B cell (primary cell): ENCODE data around the gene MYL10. TPM values are rescaled to one million over a fixed set of nuclear protein-coding genes. Genes with fewer than 3 reads are reported as not detected.

Experiments used
- ATAC-seq: fragments of 200-7000 bp; cut with Tn5 transposase; one replicate; pipeline ENCODE4 v1.10.0; 2021; ENCODE audit warnings: low read depth, mild to moderate bottlenecking, moderate number of reproducible peaks, moderate library complexity
- CTCF ChIA-PET: fragments of 350-600 bp; sonication (Branson Sonifier 250); formaldehyde crosslinking; loops from one replicate; lab custom pipeline; 2021; ENCODE audit warnings: antibody characterized with exemption, inconsistent platforms; lab: Charles Lee
- POLR2A ChIA-PET: fragments of 350-600 bp; sonication (Branson Sonifier 250); formaldehyde crosslinking; loops from one replicate; lab custom pipeline; 2021; ENCODE audit warnings: antibody characterized with exemption; lab: Charles Lee
- DNase-seq: peaks from one replicate; pipeline ENCODE4 v3.0.0; 2013
- H2AFZ ChIP-seq: 2 replicates; pipeline ENCODE4 v1.6.1; 2012; ENCODE audit warnings: mild to moderate bottlenecking, low read depth, low read length; ENCODE audit not compliant: insufficient read depth, poor library complexity, severe bottlenecking
- H3K27ac ChIP-seq, 2 donors: 1 replicate in 1 of 2; 2 replicates in 1 of 2; pipeline ENCODE4 v1.5.1; 2012 to 2013; ENCODE audit warnings: low read length in 2 of 2, mild to moderate bottlenecking in 2 of 2, moderate library complexity in 1 of 2
- H3K27me3 ChIP-seq, 4 experiments: fragments of 200-600 bp in 1 of 4; sonication (generic) in 1 of 4; replicated peaks in 1 of 4; 1 replicate in 2 of 4; 2 replicates in 2 of 4; pipeline versions ENCODE4 v1.6.1 to v1.7.0; 2013 to 2016; ENCODE audit warnings: low read length in 3 of 4, mild to moderate bottlenecking in 2 of 4, mixed read lengths in 1 of 4, moderate library complexity in 1 of 4; ENCODE audit not compliant: insufficient read depth in 4 of 4, control insufficient read depth in 3 of 4; ENCODE audit errors: control extremely low read depth in 1 of 4
- H3K36me3 ChIP-seq, 2 experiments: replicated peaks in 1 of 2; 1 replicate in 1 of 2; 2 replicates in 1 of 2; pipeline versions ENCODE4 v1.6.1 to v1.7.1; 2013; ENCODE audit warnings: low read length in 1 of 2; ENCODE audit not compliant: insufficient read depth in 2 of 2, control insufficient read depth in 1 of 2; ENCODE audit errors: control extremely low read depth in 1 of 2, extremely low read depth in 1 of 2
- H3K4me1 ChIP-seq, 2 donors: fragments of 200-600 bp in 1 of 2; sonication (generic) in 1 of 2; 1 replicate in 1 of 2; 2 replicates in 1 of 2; pipeline versions ENCODE4 v1.5.1 to v1.6.1; 2013 to 2017; ENCODE audit warnings: low read length in 2 of 2; ENCODE audit not compliant: control insufficient read depth in 2 of 2, insufficient read depth in 2 of 2
- H3K4me2 ChIP-seq: replicated peaks from 2 replicates; pipeline ENCODE3; 2012; ENCODE audit warnings: mild to moderate bottlenecking, low read depth, low read length; ENCODE audit not compliant: poor library complexity, severe bottlenecking
- H3K4me3 ChIP-seq, 5 experiments: fragments of 200-600 bp in 1 of 5; sonication (generic) in 1 of 5; 1 replicate in 3 of 5; 2 replicates in 2 of 5; pipeline versions ENCODE4 v1.5.1 to v1.7.0; 2011 to 2016; ENCODE audit warnings: low read length in 4 of 5, mild to moderate bottlenecking in 4 of 5, low read depth in 2 of 5, control low read depth in 1 of 5, moderate library complexity in 1 of 5; ENCODE audit not compliant: insufficient read depth in 1 of 5; ENCODE audit errors: control extremely low read depth in 1 of 5, extremely low read depth in 1 of 5
- H3K79me2 ChIP-seq: fragments of 200-600 bp; sonication (generic); one replicate; pipeline ENCODE4 v1.6.0; 2016; ENCODE audit warnings: low read length; ENCODE audit not compliant: control insufficient read depth, insufficient read depth
- H3K9ac ChIP-seq: fragments of 200-600 bp; sonication (generic); 2 replicates; pipeline ENCODE4 v1.6.1; 2017; ENCODE audit warnings: mild to moderate bottlenecking, low read length, moderate library complexity
- H3K9me3 ChIP-seq, 3 donors: one replicate each; pipeline versions ENCODE4 v1.6.1 to v1.7.1; 2013; ENCODE audit warnings: low read length in 2 of 3; ENCODE audit not compliant: control insufficient read depth in 2 of 3, insufficient read depth in 1 of 3; ENCODE audit errors: control extremely low read depth in 1 of 3
- H4K20me1 ChIP-seq: 2 replicates; pipeline ENCODE4 v1.6.0; 2012; ENCODE audit warnings: mild to moderate bottlenecking, low read length; ENCODE audit not compliant: insufficient read depth, control insufficient read depth, poor library complexity, severe bottlenecking
- H3K27ac Mint-ChIP-seq: one replicate; pipeline ENCODE4 v1.8.0; 2021; ENCODE audit warnings: mixed read lengths
- H3K27me3 Mint-ChIP-seq: one replicate; pipeline ENCODE4 v1.8.0; 2021; ENCODE audit warnings: mixed read lengths
- H3K4me1 Mint-ChIP-seq: one replicate; pipeline ENCODE4 v1.8.0; 2021; ENCODE audit warnings: mixed read lengths
- H3K4me3 Mint-ChIP-seq: one replicate; pipeline ENCODE4 v1.8.0; 2021; ENCODE audit warnings: mixed read lengths
- H3K9me3 Mint-ChIP-seq: one replicate; pipeline ENCODE4 v1.8.0; 2022; ENCODE audit warnings: mixed read lengths; ENCODE audit not compliant: insufficient read depth
- CTCF ChIP-seq: fragments of 200-600 bp; IDR thresholded peaks from one replicate; pipeline ENCODE4 v1.8.0; 2022; ENCODE audit warnings: antibody characterized with exemption, mild to moderate bottlenecking
- EZH2 ChIP-seq: IDR thresholded peaks from 2 replicates; pipeline ENCODE4 v1.6.1; 2012; ENCODE audit warnings: borderline replicate concordance, low read depth, mild to moderate bottlenecking, moderate library complexity, low read length; ENCODE audit not compliant: insufficient read depth, poor library complexity, severe bottlenecking
- WGBS: methylation state at CpG from one replicate; pipeline ENCODE4 v1.1.5; 2013; ENCODE audit warnings: missing lambda C conversion rate; ENCODE audit not compliant: insufficient coverage; 5-methylcytosine and 5-hydroxymethylcytosine counted together
- intact Hi-C: fragments of 100-400 bp; cut with micrococcal nuclease; formaldehyde crosslinking; loops from one replicate; pipeline ENCODE4 v1.10.0; 2022
- polyA plus RNA-seq: library from polyadenylated mRNA; depleted of rRNA; stranded (reverse); fragments of >200 nt; gene quantifications from 2 replicates; pipeline ENCODE4 v1.2.3, GENCODE V29; 2012
- total RNA-seq, 2 donors: library from RNA; stranded (reverse); fragments of 120-200 nt in 1 of 2; gene quantifications; 1 replicate in 1 of 2; 2 replicates in 1 of 2; pipeline versions ENCODE4 v1.2.3 to v1.2.4, GENCODE V29; 2013 to 2022

Gene MYL10
- total and polyA plus RNA-seq, 2 donors (not counting 1 experiment from before 2014, with no cell fraction given): not detected

GRCh38 chr7:101589976-101590662, 39.0 kb downstream of the MYL10 start:
- DNase-seq (no peak), ATAC-seq (no peak)
- H3K27ac Mint-ChIP-seq: no peak overlapping the region
- Histone ChIP-seq H3K27me3 (peaks cover 0 to 3% (median 0%) of the 10 kb centered on the region in 4 experiments), H3K9ac (no peak overlapping the region), H3K9me3 (no peaks in the 10 kb centered on the region), H4K20me1 (no peaks in the 10 kb centered on the region), H3K4me3 (no peak overlapping the region), H2AFZ (no peak overlapping the region), H3K79me2 (no peaks in the 10 kb centered on the region), H3K27ac (no peak overlapping the region), H3K36me3 (no peaks in the 10 kb centered on the region), H3K4me2 (no peak overlapping the region), H3K4me1 (no peaks in the 10 kb centered on the region)
- no peak for TF ChIP-seq CTCF
- no peak for TF ChIP-seq EZH2
- H3K9me3 Mint-ChIP-seq: no peaks in the 10 kb centered on the region
- 80% methylated on average over 15 of the region's 15 CpGs for WGBS
- H3K4me1 Mint-ChIP-seq: no peaks in the 10 kb centered on the region
- CTCF ChIA-PET: no interaction called here
- POLR2A ChIA-PET: no interaction called here
- intact Hi-C loops: no loop called here
- H3K4me3 Mint-ChIP-seq: no peak overlapping the region
- no peaks in the 10 kb centered on the region for H3K27me3 Mint-ChIP-seq

- ChIA-PET POLR2A (no interaction called here), CTCF (no interaction called here)
- no peak overlapping the region for H3K4me3 ChIP-seq
- DNase-seq: no peak
- H4K20me1 ChIP-seq: no peaks in the 10 kb centered on the region
- TF ChIP-seq CTCF (no peak), EZH2 (no peak)
- H3K4me2 ChIP-seq: no peak overlapping the region
- H3K36me3 ChIP-seq: no peaks in the 10 kb centered on the region
- H3K27ac ChIP-seq: no peak overlapping the region
- no peaks in the 10 kb centered on the region for H3K9me3 Mint-ChIP-seq
- H3K4me3 Mint-ChIP-seq: no peak overlapping the region
- peaks cover 0 to 3% (median 0%) of the 10 kb centered on the region in 4 experiments for H3K27me3 ChIP-seq
- H3K9me3 ChIP-seq: no peaks in the 10 kb centered on the region
- no peak overlapping the region for H2AFZ ChIP-seq
- intact Hi-C loops: no loop called here
- 97% methylated on average over 3 of the region's 5 CpGs for WGBS
- H3K9ac ChIP-seq: no peak overlapping the region
- no peaks in the 10 kb centered on the region for H3K79me2 ChIP-seq
- no peaks in the 10 kb centered on the region for H3K4me1 Mint-ChIP-seq
- no peak overlapping the region for H3K27ac Mint-ChIP-seq
- no peaks in the 10 kb centered on the region for H3K4me1 ChIP-seq
- no peaks in the 10 kb centered on the region for H3K27me3 Mint-ChIP-seq
- no peak for ATAC-seq
Observed at GRCh38 chr7:101589052-101589451, 40.0 kb downstream of the MYL10 start.
